Keratinocyte (primary cell): Measurements from ENCODE around the gene MICALL2.

ENCODE experiments used
- CTCF ChIP-seq, 3 experiments: IDR thresholded peaks in 1 of 3; conservative IDR thresholded peaks in 1 of 3; optimal IDR thresholded peaks in 1 of 3; 2 replicates in 2 of 3; 3 replicates in 1 of 3; pipeline versions ENCODE3 to v1.5.1; 2011; ENCODE audit warnings: low read length in 3 of 3, mild to moderate bottlenecking in 3 of 3, moderate library complexity in 2 of 3, control low read depth in 1 of 3, inconsistent platforms in 1 of 3; ENCODE audit not compliant: insufficient read depth in 2 of 3; ENCODE audit errors: extremely low read depth in 1 of 3
- EZH2 ChIP-seq: IDR thresholded peaks from one replicate; pipeline ENCODE4 v1.6.1; 2012; ENCODE audit warnings: inconsistent platforms, mild to moderate bottlenecking, low read length, moderate library complexity

- TF ChIP-seq CTCF (optimal IDR thresholded peaks at IDR 0.05 in 1 of 3, IDR thresholded peaks at IDR 0.05 in 1 of 3, conservative IDR thresholded peaks at IDR 0.05 in 1 of 3; ENCODE audit: extremely low read depth in 1 of 3, insufficient read depth in 2 of 3, low read length in 3 of 3): no peak
- no peak for TF ChIP-seq EZH2
Measured at GRCh38 chr7:1493129-1493528, 33.9 kb upstream of the MICALL2 start.
